Measurements from ENCODE around the gene LITAFD. TPM values are rescaled to one million over a fixed set of nuclear protein-coding genes. Genes with fewer than 3 reads are reported as not detected.

Gene LITAFD
- total and polyA plus RNA-seq, 2 experiments from 2014 or later: not detected

- TF ChIP-seq POLR2AphosphoS5 (IDR thresholded peaks at IDR 0.05; ENCODE audit: low read depth): no peak
- TF ChIP-seq ETS1 (IDR thresholded peaks at IDR 0.05): no peak
- TF ChIP-seq CREB1 (CRISPR knock-in tag; IDR thresholded peaks at IDR 0.05; ENCODE audit: low read depth): no peak
- TF ChIP-seq REST (IDR thresholded peaks at IDR 0.05; ENCODE audit: unreplicated experiment): no peak
- no peak for TF ChIP-seq ZNF331 (CRISPR knock-in tag; IDR thresholded peaks at IDR 0.05; ENCODE audit: low read depth)
Measured at GRCh38 chr16:8934601-8935000, 52.5 kb downstream of the LITAFD start (continued).

Other genes with a start within 250 kb of the LITAFD start
- gene ABAT, start 207.7 kb upstream of the LITAFD start, total RNA-seq (2014; rRNA removed; shearing (Covaris generic)): 3.8 and 8.8 TPM in 2 replicates
- 4.4 TPM in 2 replicates for gene ABAT, start 207.7 kb upstream of the LITAFD start, polyA plus RNA-seq (2016; fragmentation: Nextera tagmentation; extraction: Ambion mirVana)
- 8.3 and 11.2 TPM in 2 replicates for gene TMEM186, start 84.7 kb upstream of the LITAFD start, total RNA-seq (2014; rRNA removed; shearing (Covaris generic))
- gene TMEM186, start 84.7 kb upstream of the LITAFD start, polyA plus RNA-seq (2016; fragmentation: Nextera tagmentation; extraction: Ambion mirVana): 11.7 and 14.8 TPM in 2 replicates
- gene PMM2, start 84.5 kb upstream of the LITAFD start, total RNA-seq (2014; rRNA removed; shearing (Covaris generic)): 38.2 and 45.1 TPM in 2 replicates
- gene PMM2, start 84.5 kb upstream of the LITAFD start, polyA plus RNA-seq (2016; fragmentation: Nextera tagmentation; extraction: Ambion mirVana): 60.4 and 64.0 TPM in 2 replicates
- 286 and 301 TPM in 2 replicates for gene CARHSP1, start 13.3 kb upstream of the LITAFD start, total RNA-seq (2014; rRNA removed; shearing (Covaris generic))
- 324 and 339 TPM in 2 replicates for gene CARHSP1, start 13.3 kb upstream of the LITAFD start, polyA plus RNA-seq (2016; fragmentation: Nextera tagmentation; extraction: Ambion mirVana)
- gene USP7, start 81.6 kb downstream of the LITAFD start, total RNA-seq (2014; rRNA removed; shearing (Covaris generic)): 130 and 169 TPM in 2 replicates
- 39.9 and 42.3 TPM in 2 replicates for gene USP7, start 81.6 kb downstream of the LITAFD start, polyA plus RNA-seq (2016; fragmentation: Nextera tagmentation; extraction: Ambion mirVana)
- gene HAPSTR1, start 209.3 kb downstream of the LITAFD start, total RNA-seq (2014; rRNA removed; shearing (Covaris generic)): 66.0 and 66.3 TPM in 2 replicates
- gene HAPSTR1, start 209.3 kb downstream of the LITAFD start, polyA plus RNA-seq (2016; fragmentation: Nextera tagmentation; extraction: Ambion mirVana): 8.1 and 9.5 TPM in 2 replicates

Data from GM23338 (cell line).